Neuronal stem cell (in vitro differentiated cells): ENCODE results near the gene GRPEL1.

Source experiments
- DNase-seq: peaks from one replicate; pipeline ENCODE4 v3.0.0-alpha.2; 2013; ENCODE audit warnings: low spot score
- H2AFZ ChIP-seq: one replicate; pipeline ENCODE4 v1.6.1; 2013; ENCODE audit warnings: mild to moderate bottlenecking, low read length, inconsistent platforms
- H2AK5ac ChIP-seq: 2 replicates; pipeline ENCODE4 v1.6.1; 2013; ENCODE audit warnings: low read depth, mild to moderate bottlenecking, inconsistent platforms, low read length, moderate library complexity, mixed read lengths
- H2BK120ac ChIP-seq: 2 replicates; pipeline ENCODE4 v1.6.1; 2013; ENCODE audit warnings: low read depth, mild to moderate bottlenecking, inconsistent platforms, low read length, moderate library complexity, mixed read lengths
- H2BK12ac ChIP-seq: one replicate; pipeline ENCODE4 v1.6.1; 2013; ENCODE audit warnings: low read length, inconsistent platforms
- H2BK15ac ChIP-seq: 2 replicates; pipeline ENCODE4 v1.6.1; 2013; ENCODE audit warnings: mild to moderate bottlenecking, low read length, inconsistent platforms, mixed read lengths
- H2BK5ac ChIP-seq: one replicate; pipeline ENCODE4 v1.6.1; 2013; ENCODE audit warnings: inconsistent platforms, mild to moderate bottlenecking, low read length, moderate library complexity
- H3K14ac ChIP-seq: one replicate; pipeline ENCODE4 v1.6.1; 2013; ENCODE audit warnings: low read length, inconsistent platforms
- H3K18ac ChIP-seq: 2 replicates; pipeline ENCODE4 v1.6.1; 2013; ENCODE audit warnings: low read length, inconsistent platforms
- H3K23ac ChIP-seq: 2 replicates; pipeline ENCODE4 v1.6.1; 2013; ENCODE audit warnings: low read depth, mild to moderate bottlenecking, mixed read lengths, low read length, inconsistent platforms; ENCODE audit not compliant: poor library complexity
- H3K27ac ChIP-seq: replicated peaks from 3 replicates; pipeline ENCODE4 v1.5.1; 2013; ENCODE audit warnings: low read length, inconsistent platforms
- H3K27me3 ChIP-seq, 3 experiments: 2 replicates each; pipeline ENCODE4 v1.6.1; 2013; ENCODE audit warnings: low read length in 3 of 3, mild to moderate bottlenecking in 2 of 3, inconsistent platforms in 1 of 3, low read depth in 1 of 3, mixed read lengths in 1 of 3, moderate library complexity in 1 of 3; ENCODE audit not compliant: control insufficient read depth in 3 of 3, insufficient read depth in 3 of 3
- H3K36me3 ChIP-seq, 2 donors: replicated peaks in 1 of 2; 2 replicates each; pipeline ENCODE4 v1.6.1; 2013; ENCODE audit warnings: low read length in 2 of 2; ENCODE audit not compliant: control insufficient read depth in 2 of 2, insufficient read depth in 2 of 2
- H3K4ac ChIP-seq: 2 replicates; pipeline ENCODE4 v1.6.1; 2013; ENCODE audit warnings: inconsistent platforms, mild to moderate bottlenecking, low read length, moderate library complexity
- H3K4me1 ChIP-seq, 2 donors: 1 replicate in 1 of 2; 2 replicates in 1 of 2; pipeline ENCODE4 v1.6.1; 2013; ENCODE audit warnings: low read length in 2 of 2, low read depth in 1 of 2; ENCODE audit not compliant: control insufficient read depth in 2 of 2, insufficient read depth in 1 of 2
- H3K4me2 ChIP-seq: one replicate; pipeline ENCODE4 v1.6.1; 2013; ENCODE audit warnings: mild to moderate bottlenecking, low read length, inconsistent platforms; ENCODE audit not compliant: insufficient read depth, poor library complexity, severe bottlenecking
- H3K4me3 ChIP-seq, 2 donors: 2 replicates each; pipeline ENCODE4 v1.5.1; 2013; ENCODE audit warnings: low read length in 2 of 2, mild to moderate bottlenecking in 2 of 2, inconsistent platforms in 1 of 2, moderate library complexity in 1 of 2
- H3K79me1 ChIP-seq: one replicate; pipeline ENCODE4 v1.6.1; 2013; ENCODE audit warnings: low read depth, mild to moderate bottlenecking, inconsistent platforms, low read length, moderate library complexity
- H3K9ac ChIP-seq: one replicate; pipeline ENCODE4 v1.6.1; 2013; ENCODE audit warnings: mild to moderate bottlenecking, low read depth, low read length, inconsistent platforms; ENCODE audit not compliant: poor library complexity
- H3K9me3 ChIP-seq, 2 donors: replicated peaks in 1 of 2; 2 replicates each; pipeline versions ENCODE3 to v1.6.1; 2013; ENCODE audit warnings: low read length in 2 of 2, mild to moderate bottlenecking in 2 of 2, inconsistent platforms in 1 of 2, low read depth in 1 of 2, mixed read lengths in 1 of 2, moderate library complexity in 1 of 2; ENCODE audit not compliant: control insufficient read depth in 2 of 2, insufficient read depth in 1 of 2
- H4K8ac ChIP-seq: one replicate; pipeline ENCODE4 v1.6.1; 2013; ENCODE audit warnings: low read depth, mild to moderate bottlenecking, inconsistent platforms, low read length, moderate library complexity
- H4K91ac ChIP-seq: one replicate; pipeline ENCODE4 v1.6.1; 2013; ENCODE audit warnings: low read length, low read depth, mild to moderate bottlenecking, inconsistent platforms; ENCODE audit not compliant: poor library complexity
- WGBS, 2 donors: extraction: QIAGEN DNeasy Blood & Tissue Kit; methylation state at CpG; one replicate each; pipeline ENCODE4 v1.1.7; 2013; ENCODE audit warnings: missing lambda C conversion rate in 2 of 2, mixed read lengths in 1 of 2; ENCODE audit not compliant: insufficient read length in 2 of 2, insufficient replicate concordance in 1 of 2; ENCODE audit errors: extremely low coverage in 2 of 2; 5-methylcytosine and 5-hydroxymethylcytosine counted together

Gene GRPEL1

DNA sequence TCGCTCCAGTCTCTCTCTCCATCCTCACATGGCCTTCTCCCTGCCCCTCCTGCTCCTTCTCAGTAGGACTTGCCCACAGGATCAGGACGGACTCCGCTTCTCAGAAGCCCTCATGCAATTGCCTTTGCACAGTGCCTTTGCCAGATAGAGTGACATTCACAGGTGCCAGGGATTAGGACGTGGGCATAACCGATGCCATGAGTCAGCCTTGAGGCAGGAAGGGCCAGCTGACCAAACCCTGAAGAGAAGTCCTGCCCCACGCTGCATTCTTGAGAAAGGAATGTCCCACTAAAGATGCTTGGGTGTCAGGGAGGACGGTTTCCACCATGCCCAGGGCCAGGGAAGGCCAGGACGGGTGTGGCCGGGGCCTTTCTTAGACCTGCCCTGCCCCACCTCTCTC, 6.6 kb upstream of the GRPEL1 start:
- no peak overlapping the region for H2BK15ac ChIP-seq
- peak overlapping the region; percentile 54 for H4K8ac ChIP-seq
- H2BK120ac ChIP-seq, result no peak overlapping the region
- no peaks in the 10 kb centered on the region for H3K36me3 ChIP-seq
- H3K4me2 ChIP-seq, result no peak overlapping the region
- H3K23ac ChIP-seq, result no peak overlapping the region
- WGBS, 2 donors, result no CpG with 5 or more reads among the region's 9 CpGs
- no peak overlapping the region for H3K14ac ChIP-seq
- no peak overlapping the region for H2AFZ ChIP-seq
- H2AK5ac ChIP-seq, result peak overlapping the region; percentile 25
- peak overlapping the region; percentile 14 for H2BK12ac ChIP-seq
- no peaks in the 10 kb centered on the region for H3K9me3 ChIP-seq
- no peak overlapping the region for H3K9ac ChIP-seq
- H3K27ac ChIP-seq, result no peak overlapping the region
- no peak overlapping the region for H2BK5ac ChIP-seq
- no peaks in the 10 kb centered on the region for H3K4me1 ChIP-seq
- no peaks in the 10 kb centered on the region for H3K79me1 ChIP-seq
- H3K27me3 ChIP-seq, result peaks cover 0 to 17% (median 3%) of the 10 kb centered on the region in 3 experiments
- no peak overlapping the region for H3K18ac ChIP-seq
- H3K4me3 ChIP-seq, result no peak overlapping the region
- DNase-seq, result no peak
- no peak overlapping the region for H3K4ac ChIP-seq
- H4K91ac ChIP-seq, result no peak overlapping the region

DNA sequence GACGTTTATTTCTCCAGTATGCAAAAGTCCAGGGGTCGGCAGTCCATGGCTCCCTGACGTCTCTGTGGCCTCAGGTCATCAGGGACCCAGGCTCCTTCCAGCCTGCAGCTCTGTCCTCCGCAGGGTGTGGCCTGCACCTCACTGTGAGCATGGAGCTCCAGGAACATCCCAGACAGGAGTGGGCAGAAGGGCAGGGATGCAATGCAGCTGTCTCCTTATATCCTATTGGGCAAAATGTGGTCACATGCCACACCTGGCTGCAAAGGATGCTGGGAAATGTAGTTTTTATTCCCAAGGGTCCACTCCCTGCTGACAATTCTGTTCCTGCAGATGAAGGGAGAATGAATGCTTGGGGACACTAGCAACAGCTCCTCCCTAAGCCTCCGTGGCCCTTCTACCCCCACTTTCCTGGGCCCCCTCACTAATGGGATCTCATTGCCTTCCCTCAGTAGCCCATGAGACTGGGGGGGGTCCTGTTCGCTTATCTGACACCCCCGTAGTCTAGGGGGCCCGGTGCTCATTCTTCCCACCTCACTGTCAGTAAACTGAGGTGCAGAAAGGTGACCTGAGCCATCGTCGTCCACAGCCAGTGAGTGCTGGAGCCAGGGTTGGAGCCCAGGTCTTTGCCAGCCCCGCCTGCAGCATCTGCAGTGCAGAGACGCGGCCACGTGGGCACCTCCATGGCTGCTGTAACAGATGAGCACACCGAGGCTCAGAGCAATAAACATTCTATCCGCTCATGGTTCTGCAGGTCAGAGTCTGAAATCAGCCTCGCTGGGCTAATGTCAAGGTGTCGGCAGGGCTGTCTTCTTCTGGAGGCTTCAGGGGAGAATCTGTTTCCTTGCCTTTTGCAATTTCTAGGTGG, 5.9 kb upstream of the GRPEL1 start:
- Histone ChIP-seq H4K8ac (peak overlapping the region; percentile 43), H2BK12ac (no peak overlapping the region), H3K27ac (no peak overlapping the region), H3K9me3 (no peaks in the 10 kb centered on the region), H3K27me3 (peaks cover 0 to 20% (median 8%) of the 10 kb centered on the region in 3 experiments), H3K14ac (no peak overlapping the region), H3K18ac (no peak overlapping the region), H2BK120ac (no peak overlapping the region), H3K4ac (no peak overlapping the region), H4K91ac (no peak overlapping the region), H3K4me2 (no peak overlapping the region), H2BK15ac (peak overlapping the region; percentile 62), H2AFZ (no peak overlapping the region), H3K4me3 (no peak overlapping the region), H3K36me3 (no peaks in the 10 kb centered on the region), H3K9ac (no peak overlapping the region), H3K23ac (no peak overlapping the region), H3K4me1 (peaks cover 0 to 4% of the 10 kb centered on the region in 2 donors), H2AK5ac (peak overlapping the region; percentile 25), H3K79me1 (no peaks in the 10 kb centered on the region), H2BK5ac (no peak overlapping the region)
- no CpG with 5 or more reads among the region's 18 CpGs for WGBS, 2 donors
- DNase-seq, result peak; percentile 69

DNA sequence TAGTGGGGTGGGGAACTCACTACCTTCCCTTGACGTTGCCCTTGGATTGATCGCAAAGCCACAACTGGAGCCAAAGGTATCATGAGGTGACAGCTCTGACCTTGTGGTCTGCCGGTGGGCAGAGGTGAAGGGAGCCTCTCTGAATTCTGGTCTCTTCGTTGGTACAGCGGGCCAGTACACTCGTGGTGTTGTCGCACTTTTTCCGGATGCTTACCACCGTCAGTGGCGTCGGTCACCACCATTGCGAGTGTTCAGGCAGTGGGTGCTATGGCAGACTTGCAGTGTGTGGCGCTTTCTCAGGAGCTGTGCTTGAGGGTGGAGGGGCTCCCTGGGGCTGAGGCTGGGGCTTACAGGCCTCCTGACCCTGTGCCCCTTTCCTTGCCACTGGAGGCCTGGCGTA, 5.2 kb upstream of the GRPEL1 start:
- no peak overlapping the region for H2BK15ac ChIP-seq
- no peaks in the 10 kb centered on the region for H3K79me1 ChIP-seq
- no peak overlapping the region for H3K4me2 ChIP-seq
- H3K9me3 ChIP-seq, result no peaks in the 10 kb centered on the region
- H4K8ac ChIP-seq, result no peak overlapping the region
- peak overlapping the region; percentile 21 for H2AK5ac ChIP-seq
- no peak overlapping the region for H3K4me3 ChIP-seq
- no peak overlapping the region for H2AFZ ChIP-seq
- no peak overlapping the region for H2BK12ac ChIP-seq
- H3K27ac ChIP-seq, result no peak overlapping the region
- H4K91ac ChIP-seq, result no peak overlapping the region
- no peak overlapping the region for H2BK120ac ChIP-seq
- DNase-seq, result no peak
- WGBS, 2 donors, result no CpG with 5 or more reads among the region's 14 CpGs
- H3K23ac ChIP-seq, result no peak overlapping the region
- H3K4me1 ChIP-seq, result peaks cover 0 to 4% of the 10 kb centered on the region in 2 donors
- H3K27me3 ChIP-seq, result peaks cover 0 to 20% (median 9%) of the 10 kb centered on the region in 3 experiments
- no peak overlapping the region for H3K18ac ChIP-seq
- H3K4ac ChIP-seq, result no peak overlapping the region
- H2BK5ac ChIP-seq, result no peak overlapping the region
- H3K36me3 ChIP-seq, result no peaks in the 10 kb centered on the region
- no peak overlapping the region for H3K14ac ChIP-seq
- H3K9ac ChIP-seq, result no peak overlapping the region

DNA sequence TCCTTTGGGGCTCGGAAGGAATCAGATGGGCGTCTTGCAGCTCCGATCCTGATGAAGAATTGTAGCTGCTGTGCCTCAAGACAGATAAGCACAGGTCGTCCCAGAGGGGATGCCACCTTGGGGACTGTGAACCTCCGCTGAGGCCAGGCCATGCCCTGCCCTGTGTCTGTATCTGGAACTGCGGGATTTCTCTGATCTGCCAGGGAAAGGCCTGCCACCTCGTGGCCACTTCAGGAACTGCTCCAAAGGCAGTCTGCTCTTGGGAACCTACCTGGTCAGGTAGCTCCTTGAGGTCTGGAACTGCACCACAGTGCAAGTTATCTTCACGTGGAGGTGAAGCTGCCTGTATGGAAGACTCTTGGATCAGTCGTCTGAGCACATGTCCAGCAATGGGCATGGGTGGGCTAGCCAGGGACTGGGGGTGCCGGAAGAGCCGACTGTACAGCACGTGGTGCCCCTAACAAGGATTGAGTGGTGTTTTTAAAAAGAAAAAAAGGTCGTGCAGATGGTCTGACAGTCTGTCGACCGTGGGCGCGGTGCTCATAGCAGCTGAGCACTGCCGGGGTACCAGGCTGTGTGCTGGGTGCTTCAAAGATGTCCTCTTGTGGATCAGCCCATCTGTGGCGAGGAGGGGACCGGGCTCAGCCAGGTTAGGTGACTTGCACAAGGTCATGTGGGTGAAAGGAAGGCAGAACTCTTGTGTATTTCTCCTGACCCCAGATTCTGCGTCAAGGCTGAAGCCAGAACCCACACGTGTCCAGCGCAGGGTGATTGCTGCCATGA, 3.1 kb upstream of the GRPEL1 start:
- Histone ChIP-seq H2BK120ac (no peak overlapping the region), H3K4me2 (no peak overlapping the region), H3K4ac (no peak overlapping the region), H3K9ac (no peak overlapping the region), H2BK5ac (no peak overlapping the region), H3K4me3 (no peak overlapping the region), H2AFZ (no peak overlapping the region), H3K36me3 (peaks cover 0 to 4% of the 10 kb centered on the region in 2 donors), H3K27ac (no peak overlapping the region), H3K18ac (no peak overlapping the region), H3K79me1 (peaks cover 7% of the 10 kb centered on the region), H3K14ac (no peak overlapping the region), H3K4me1 (peaks cover 5 to 7% of the 10 kb centered on the region in 2 donors), H4K8ac (no peak overlapping the region), H4K91ac (no peak overlapping the region), H2BK12ac (no peak overlapping the region), H3K9me3 (no peaks in the 10 kb centered on the region), H2BK15ac (no peak overlapping the region), H2AK5ac (no peak overlapping the region), H3K23ac (peak overlapping the region; percentile 0), H3K27me3 (peaks cover 0 to 20% (median 9%) of the 10 kb centered on the region in 3 experiments)
- WGBS, 2 donors, result no CpG with 5 or more reads among the region's 23 CpGs
- DNase-seq, result peak; percentile 70
